H1 (cell line): ENCODE data around the gene PPP2R2D.

Experiments
- ATF3 ChIP-seq: IDR thresholded peaks from 2 replicates; pipeline ENCODE4 v1.6.1; 2011; ENCODE audit warnings: low read depth, mild to moderate bottlenecking, low read length; ENCODE audit not compliant: insufficient read depth
- BACH1 ChIP-seq: IDR thresholded peaks from 2 replicates; pipeline ENCODE4 v1.6.1; 2012; ENCODE audit warnings: low read length, improper control_type of control experiment
- CTCF ChIP-seq, 3 experiments: IDR thresholded peaks; 1 replicate in 2 of 3; 2 replicates in 1 of 3; pipeline versions ENCODE4 v1.5.1 to v1.6.1; 2011; ENCODE audit warnings: low read length in 3 of 3, mild to moderate bottlenecking in 3 of 3, inconsistent platforms in 2 of 3, low read depth in 1 of 3, moderate library complexity in 1 of 3; ENCODE audit not compliant: insufficient read depth in 1 of 3; ENCODE audit errors: control extremely low read depth in 1 of 3
- EZH2 ChIP-seq: fragments of 200-600 bp; sonication (generic); IDR thresholded peaks from 2 replicates; pipeline ENCODE4 v1.7.1; 2012; ENCODE audit warnings: low read depth, mild to moderate bottlenecking, moderate library complexity, low read length, inconsistent platforms; ENCODE audit not compliant: severe bottlenecking
- HDAC6 ChIP-seq: IDR thresholded peaks from one replicate; pipeline ENCODE4 v1.7.1; 2012; ENCODE audit warnings: low read depth, mild to moderate bottlenecking, inconsistent platforms, low read length, moderate library complexity
- JUND ChIP-seq: IDR thresholded peaks from 2 replicates; pipeline ENCODE4 v1.6.1; 2011; ENCODE audit warnings: mild to moderate bottlenecking, improper control_type of control experiment, low read length
- POLR2A ChIP-seq, 2 experiments: IDR thresholded peaks; 1 replicate in 1 of 2; 2 replicates in 1 of 2; pipeline ENCODE4 v1.6.1; 2011; ENCODE audit warnings: low read depth in 2 of 2, low read length in 2 of 2, mild to moderate bottlenecking in 2 of 2; ENCODE audit errors: control extremely low read depth in 1 of 2
- RAD21 ChIP-seq, 2 experiments: IDR thresholded peaks in 1 of 2; conservative IDR thresholded peaks in 1 of 2; 2 replicates each; pipeline ENCODE4 v1.6.1; 2011; ENCODE audit warnings: low read depth in 2 of 2, low read length in 2 of 2, improper control_type of control experiment in 1 of 2, inconsistent platforms in 1 of 2, mild to moderate bottlenecking in 1 of 2, moderate library complexity in 1 of 2
- TBP ChIP-seq: IDR thresholded peaks from 2 replicates; pipeline ENCODE4 v1.6.1; 2011; ENCODE audit warnings: low read depth, low read length, improper control_type of control experiment
- USF2 ChIP-seq: IDR thresholded peaks from 2 replicates; pipeline ENCODE4 v1.6.1; 2011; ENCODE audit warnings: low read length, improper control_type of control experiment

GRCh38 chr10:131933696-131934086 is 32.9 kb downstream of the PPP2R2D start:
- TF ChIP-seq POLR2A (IDR thresholded peaks at IDR 0.05; ENCODE audit: control extremely low read depth in 1 of 2, low read depth in 2 of 2, low read length in 2 of 2): no peak
- TF ChIP-seq TBP: no peak
- TF ChIP-seq HDAC6: no peak
- no peak for TF ChIP-seq RAD21 (IDR thresholded peaks at IDR 0.05 in 1 of 2, conservative IDR thresholded peaks at IDR 0.05 in 1 of 2; ENCODE audit: low read depth in 2 of 2, low read length in 2 of 2)
- no peak for TF ChIP-seq CTCF (IDR thresholded peaks at IDR 0.05; ENCODE audit: control extremely low read depth in 1 of 3, insufficient read depth in 1 of 3, low read depth in 1 of 3, low read length in 3 of 3)
- no peak for TF ChIP-seq EZH2
- TF ChIP-seq USF2: no peak
- no peak for TF ChIP-seq BACH1
- TF ChIP-seq JUND: no peak
- no peak for TF ChIP-seq ATF3
